HG02870 (cell line): Measurements from ENCODE around the gene ARMC7.

Experiments
- ATAC-seq: cut with Tn5 transposase; IDR thresholded peaks from one replicate; pipeline ENCODE4 v1.9.1; 2021; ENCODE audit warnings: mild to moderate bottlenecking, moderate library complexity; ENCODE audit not compliant: unreplicated experiment

The ARMC7 gene

DNA sequence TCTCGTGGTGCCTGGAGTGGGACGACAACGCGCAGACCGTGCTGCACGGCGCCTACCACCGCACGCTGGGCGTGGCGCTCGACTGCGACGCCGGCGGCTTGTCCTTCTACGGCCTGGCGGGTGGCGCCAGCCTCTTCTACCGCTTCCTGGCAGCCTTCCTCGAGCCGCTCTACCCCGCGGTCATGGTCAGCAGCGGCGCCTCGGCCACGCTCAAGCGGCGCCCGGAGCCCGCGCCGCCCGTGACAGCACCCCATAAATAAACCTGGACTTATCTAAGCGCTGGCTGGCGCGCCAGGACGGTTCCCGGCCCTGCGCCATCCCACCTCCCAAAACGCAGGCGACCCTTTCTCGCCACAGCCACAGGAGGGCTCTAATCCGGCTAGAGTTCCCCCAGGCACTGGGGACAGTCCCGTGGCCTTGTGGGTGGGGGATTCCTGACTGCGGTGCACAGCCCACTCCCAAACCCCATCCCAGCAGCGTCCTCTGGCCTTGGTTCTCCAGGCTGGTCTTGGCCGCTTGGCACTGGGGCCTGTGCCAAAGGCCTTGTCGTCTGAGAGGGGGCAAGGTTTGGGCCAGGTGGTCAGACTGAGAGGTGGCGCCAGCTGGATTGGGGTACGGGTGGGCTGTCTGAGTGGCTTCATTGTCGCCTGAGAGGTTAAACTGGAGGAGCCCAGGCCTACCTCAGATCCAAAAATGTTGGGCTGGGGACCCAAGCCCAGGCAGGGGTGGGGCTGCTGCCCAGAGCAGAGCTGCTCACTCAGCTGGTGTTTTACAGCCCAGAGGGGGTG is 32.1 kb upstream of the ARMC7 start:
- ATAC-seq = no peak

- ATAC-seq = no peak
These were observed 31.3 kb upstream of the ARMC7 start for GRCh38 chr17:75078284-75079022.

DNA sequence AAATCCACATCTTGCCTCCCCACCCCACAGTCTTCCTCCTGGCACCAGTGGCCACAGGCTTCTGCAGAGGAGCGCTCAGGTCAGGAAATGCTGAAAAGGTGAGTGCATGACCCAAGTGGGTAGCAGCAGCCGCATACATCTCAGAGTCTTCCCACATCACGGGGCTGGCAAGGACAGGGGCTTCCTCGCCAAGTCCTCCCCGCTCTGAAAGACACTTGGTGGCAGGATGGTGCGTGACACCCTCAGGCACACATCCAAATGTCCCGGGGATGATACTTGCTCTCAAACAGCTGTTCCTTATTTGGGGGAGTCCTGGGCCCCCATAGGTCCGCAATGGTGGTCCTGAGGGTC is 30.8 kb upstream of the ARMC7 start:
- no peak for ATAC-seq

DNA sequence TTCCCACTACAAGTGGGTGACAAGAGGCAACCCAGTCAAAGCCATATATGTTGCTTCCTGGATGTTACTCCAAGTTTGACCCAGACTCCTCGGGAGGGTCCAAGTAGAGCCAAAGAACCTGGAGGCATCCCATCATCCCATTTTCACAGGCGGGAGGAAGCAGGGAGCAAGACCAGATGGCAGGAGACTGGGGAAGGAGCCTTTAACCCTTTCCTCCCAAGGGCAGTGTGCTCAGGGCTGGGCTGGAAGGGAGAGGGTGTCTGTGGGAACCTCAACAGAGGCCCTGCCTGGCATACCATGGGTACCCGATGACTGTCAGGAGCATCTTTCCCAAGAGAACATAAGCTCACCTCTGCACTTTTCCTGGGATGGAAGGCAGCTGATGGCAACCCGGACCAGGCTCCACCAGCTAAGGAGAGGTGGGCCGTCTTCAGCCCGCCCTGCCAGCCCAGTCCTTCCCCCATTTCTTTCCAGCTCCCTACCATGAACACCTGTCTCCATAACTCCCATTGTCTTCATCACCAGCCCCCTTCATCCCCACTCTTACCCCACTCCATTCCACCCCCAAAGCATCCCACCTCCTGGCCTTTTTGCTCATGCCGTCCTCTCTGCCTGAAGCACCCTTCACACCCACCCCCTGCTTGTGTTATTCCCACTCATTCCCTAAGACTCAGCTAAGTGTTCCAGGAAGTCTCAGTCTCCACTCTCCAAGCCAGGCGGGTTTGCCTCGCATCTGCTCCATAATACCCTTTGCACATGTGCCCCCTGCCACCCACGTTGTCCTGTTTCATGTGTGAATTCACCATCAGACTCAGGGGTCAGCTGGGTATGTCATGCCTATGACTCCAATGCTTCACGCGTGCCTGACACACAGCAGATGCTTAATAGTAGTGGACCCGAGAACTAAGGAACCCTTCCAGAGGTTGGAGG is 27.9 kb upstream of the ARMC7 start:
- no peak for ATAC-seq

GRCh38 chr17:75082683-75083082 is 27.1 kb upstream of the ARMC7 start:
- no peak for ATAC-seq

DNA sequence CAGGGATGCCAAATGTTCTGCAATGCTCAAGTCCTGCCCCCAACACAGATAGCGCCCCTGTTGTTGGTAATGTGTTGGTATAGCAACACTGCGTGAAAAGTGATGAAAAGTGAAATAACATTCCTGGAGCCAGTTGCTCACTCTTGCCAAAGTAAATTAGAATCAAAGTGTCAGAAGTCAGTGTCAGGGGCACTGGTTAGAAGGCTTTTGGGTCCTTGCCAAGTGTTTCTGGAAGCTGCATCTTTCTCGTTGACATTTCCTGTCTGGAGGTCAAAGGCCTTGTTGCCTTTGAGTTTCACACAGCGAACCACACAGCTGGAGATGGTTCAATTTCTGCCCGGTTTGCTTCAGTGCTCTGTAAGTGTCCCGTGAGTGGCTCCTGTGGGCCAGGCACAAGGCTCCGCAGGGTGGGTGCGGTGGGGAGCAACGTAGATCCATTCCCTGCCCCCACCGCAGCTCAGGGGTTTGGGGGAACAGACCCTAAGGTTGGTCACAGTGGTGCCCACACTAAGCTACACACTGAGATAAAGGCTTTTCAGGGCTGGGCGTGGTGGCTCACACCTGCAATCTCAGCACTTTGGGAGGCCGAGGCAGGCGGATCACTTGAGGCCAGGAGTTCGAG is 25.6 kb upstream of the ARMC7 start:
- no peak for ATAC-seq

- ATAC-seq = no peak
These were observed 23.1 kb upstream of the ARMC7 start for GRCh38 chr17:75086496-75087181.

DNA sequence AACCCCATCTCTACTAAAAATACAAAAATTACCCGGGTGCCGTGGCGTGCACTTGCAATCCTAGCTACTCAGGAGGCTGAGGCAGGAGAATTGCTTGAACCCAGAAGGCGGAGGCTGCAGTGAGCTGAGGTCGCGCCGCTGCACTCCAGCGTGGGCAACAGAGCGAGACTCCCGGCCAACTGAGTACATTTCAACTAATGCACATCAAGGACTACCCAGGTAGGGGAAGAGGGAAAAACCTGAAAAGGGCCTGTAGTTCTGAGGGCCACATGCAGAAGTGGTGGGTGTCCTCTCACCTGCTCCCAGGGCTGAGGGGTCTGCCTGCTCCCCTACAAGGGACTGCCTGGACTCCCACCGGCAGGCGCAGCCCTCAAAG is 22.6 kb upstream of the ARMC7 start:
- ATAC-seq = no peak

DNA sequence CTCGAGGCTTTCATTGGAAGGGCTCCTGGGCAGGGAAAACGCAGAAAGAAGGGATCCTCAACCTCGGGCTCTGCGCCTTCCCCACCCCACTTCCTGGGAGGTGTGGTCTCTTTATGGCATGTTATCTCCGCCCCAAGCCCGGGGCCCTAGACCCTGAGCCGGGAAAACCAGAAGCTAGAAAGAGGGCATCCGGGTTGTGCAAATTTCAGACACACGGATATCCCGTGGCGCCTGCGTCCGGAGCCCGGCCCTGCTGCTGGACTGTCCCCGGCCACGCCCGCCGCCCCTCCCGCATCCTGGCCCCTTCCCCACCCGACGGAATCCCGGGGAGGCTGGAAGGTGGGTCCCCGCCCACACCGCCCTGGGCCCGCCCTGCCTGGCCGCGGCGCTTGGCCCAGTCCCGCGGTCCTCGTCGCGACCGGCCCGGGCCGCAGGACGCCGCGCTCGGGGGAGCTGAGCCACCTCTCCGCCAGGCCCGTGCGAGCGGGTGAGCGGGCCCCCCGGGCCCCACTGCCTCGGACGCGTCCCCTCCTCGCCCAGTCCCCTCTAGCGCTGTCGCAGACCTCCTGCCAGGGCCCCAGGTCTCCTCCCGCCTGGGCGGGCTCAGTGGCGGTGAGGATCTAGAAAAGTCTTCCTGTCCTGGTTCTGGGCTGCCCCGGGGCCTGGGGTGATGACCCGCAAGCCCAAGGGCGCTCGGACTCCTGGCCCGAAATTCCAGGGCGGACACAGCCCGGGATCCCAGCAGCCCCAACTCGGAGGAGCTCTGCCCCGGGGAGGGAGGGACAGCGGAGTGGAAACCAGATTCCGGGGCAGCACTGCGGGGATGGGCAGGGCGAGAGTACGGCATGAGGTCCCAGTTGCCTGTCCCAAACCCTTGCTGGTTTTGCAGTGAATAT is 22.0 kb upstream of the ARMC7 start, which contains the start of gene SLC16A5:
Gene SLC16A5, plus strand, starts transcription at position 397 of the 896 bp plus-strand sequence. CDS start 5,683 bp downstream, outside the sequence.
- peak; percentile 42 for ATAC-seq

GRCh38 chr17:75088465-75089417 is 21.0 kb upstream of the ARMC7 start:
- peak; percentile 22 for ATAC-seq

GRCh38 chr17:75090871-75091854 is 18.6 kb upstream of the ARMC7 start:
- no peak for ATAC-seq

DNA sequence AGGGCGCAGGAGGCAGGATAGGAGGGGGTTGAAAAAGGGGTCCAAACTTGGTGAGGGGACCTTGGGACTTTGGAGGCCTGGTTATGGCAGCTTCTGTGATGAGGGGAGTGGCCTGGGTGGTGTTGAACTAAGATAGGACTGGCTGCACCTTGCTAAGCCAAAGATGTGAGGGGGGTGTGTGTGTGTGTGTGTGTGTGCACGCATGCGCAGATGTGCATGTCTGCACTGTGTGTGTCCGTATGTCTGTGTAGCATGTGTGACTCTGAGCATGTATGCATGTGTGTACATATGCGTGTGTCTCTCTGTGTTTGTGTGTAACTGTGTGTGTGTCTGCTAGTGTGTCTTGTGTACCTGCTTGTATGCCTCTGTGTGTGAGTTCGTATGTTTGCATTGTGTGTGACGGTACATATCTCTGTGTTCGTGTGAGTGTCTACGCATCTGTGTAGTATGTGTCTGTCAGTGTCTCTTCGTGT is 17.9 kb upstream of the ARMC7 start:
- ATAC-seq = no peak

DNA sequence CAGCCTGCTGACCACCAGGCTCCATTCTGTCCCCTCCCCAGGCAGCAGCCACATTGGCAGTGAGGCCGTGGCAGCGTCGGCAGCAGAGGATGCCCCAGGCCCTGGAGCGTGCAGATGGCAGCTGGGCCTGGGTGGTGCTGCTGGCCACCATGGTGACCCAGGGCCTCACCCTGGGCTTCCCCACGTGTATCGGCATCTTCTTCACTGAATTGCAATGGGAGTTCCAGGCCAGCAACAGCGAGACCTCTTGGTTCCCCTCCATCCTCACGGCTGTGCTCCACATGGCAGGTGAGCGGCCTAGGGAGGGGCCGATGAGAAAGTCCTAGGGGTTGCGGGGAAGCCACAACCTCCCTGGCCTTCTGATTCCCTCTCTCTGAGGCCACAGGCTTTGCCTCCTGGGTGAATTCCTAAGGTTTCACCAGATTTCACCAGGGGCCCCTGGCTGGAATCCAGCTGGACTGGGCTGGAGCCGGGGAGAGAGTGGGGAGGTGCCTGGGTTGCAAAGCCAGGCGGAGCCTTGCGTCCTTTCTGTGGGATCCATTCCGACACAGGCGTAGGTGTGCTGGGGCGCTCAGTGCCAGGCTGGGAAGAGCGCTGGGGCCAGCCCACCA is 16.1 kb upstream of the ARMC7 start:
- no peak for ATAC-seq

- no peak for ATAC-seq
These were observed 14.8 kb upstream of the ARMC7 start for GRCh38 chr17:75094871-75095399.

DNA sequence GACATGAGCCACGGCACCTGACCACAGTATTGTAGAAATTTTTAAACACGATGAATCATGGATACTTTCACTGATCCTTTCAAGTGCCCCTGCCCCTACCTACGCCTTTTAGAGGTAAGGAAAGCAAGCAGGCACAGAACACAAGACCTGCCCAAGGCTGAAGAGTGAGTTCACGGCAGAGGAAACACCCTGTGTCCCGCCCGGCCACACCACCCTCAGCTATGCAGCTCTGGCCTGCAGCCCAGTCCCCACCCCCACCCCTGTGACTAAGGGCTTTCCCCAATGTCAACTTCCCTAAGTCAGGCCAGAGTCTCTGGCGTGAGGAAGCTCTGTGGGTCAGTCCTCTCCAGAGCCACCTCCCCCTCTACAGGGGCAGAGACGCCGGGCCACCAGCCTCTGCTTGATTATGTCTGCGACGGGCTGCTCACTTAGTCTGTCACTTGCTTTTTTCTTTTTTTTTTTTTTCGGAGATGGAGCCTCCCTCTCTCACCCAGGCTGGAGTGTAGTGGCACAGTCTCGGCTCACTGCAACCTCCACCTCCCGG is 13.6 kb upstream of the ARMC7 start:
- ATAC-seq = no peak

GRCh38 chr17:75097865-75098264 is 11.9 kb upstream of the ARMC7 start:
- no peak for ATAC-seq
